ENCODE results near the gene MAP7.

- no peak for TF ChIP-seq POLR2A (IDR thresholded peaks at IDR 0.05)
- TF ChIP-seq EP300 (IDR thresholded peaks at IDR 0.05), result no peak
These were observed 83.4 kb downstream of the MAP7 start for GRCh38 chr6:136466777-136467176.
